GM18499 (cell line): ENCODE data around the gene EMID1.

Experiments
- ATAC-seq: cut with Tn5 transposase; IDR thresholded peaks from one replicate; pipeline ENCODE4 v1.9.1; 2021; ENCODE audit warnings: moderate number of reproducible peaks; ENCODE audit not compliant: insufficient read depth, unreplicated experiment

Gene EMID1

GRCh38 chr22:29307596-29308147, 102.0 kb downstream of the EMID1 start:
- no peak for ATAC-seq

- no peak for ATAC-seq
These were observed 102.6 kb downstream of the EMID1 start for GRCh38 chr22:29308148-29308790.

GRCh38 chr22:29308791-29309262, 103.1 kb downstream of the EMID1 start:
- ATAC-seq: no peak
